ENCODE data around the gene ZNF592. TPM values are rescaled to one million over a fixed set of nuclear protein-coding genes. Genes with fewer than 3 reads are reported as not detected.

Gene ZNF592, protein sequence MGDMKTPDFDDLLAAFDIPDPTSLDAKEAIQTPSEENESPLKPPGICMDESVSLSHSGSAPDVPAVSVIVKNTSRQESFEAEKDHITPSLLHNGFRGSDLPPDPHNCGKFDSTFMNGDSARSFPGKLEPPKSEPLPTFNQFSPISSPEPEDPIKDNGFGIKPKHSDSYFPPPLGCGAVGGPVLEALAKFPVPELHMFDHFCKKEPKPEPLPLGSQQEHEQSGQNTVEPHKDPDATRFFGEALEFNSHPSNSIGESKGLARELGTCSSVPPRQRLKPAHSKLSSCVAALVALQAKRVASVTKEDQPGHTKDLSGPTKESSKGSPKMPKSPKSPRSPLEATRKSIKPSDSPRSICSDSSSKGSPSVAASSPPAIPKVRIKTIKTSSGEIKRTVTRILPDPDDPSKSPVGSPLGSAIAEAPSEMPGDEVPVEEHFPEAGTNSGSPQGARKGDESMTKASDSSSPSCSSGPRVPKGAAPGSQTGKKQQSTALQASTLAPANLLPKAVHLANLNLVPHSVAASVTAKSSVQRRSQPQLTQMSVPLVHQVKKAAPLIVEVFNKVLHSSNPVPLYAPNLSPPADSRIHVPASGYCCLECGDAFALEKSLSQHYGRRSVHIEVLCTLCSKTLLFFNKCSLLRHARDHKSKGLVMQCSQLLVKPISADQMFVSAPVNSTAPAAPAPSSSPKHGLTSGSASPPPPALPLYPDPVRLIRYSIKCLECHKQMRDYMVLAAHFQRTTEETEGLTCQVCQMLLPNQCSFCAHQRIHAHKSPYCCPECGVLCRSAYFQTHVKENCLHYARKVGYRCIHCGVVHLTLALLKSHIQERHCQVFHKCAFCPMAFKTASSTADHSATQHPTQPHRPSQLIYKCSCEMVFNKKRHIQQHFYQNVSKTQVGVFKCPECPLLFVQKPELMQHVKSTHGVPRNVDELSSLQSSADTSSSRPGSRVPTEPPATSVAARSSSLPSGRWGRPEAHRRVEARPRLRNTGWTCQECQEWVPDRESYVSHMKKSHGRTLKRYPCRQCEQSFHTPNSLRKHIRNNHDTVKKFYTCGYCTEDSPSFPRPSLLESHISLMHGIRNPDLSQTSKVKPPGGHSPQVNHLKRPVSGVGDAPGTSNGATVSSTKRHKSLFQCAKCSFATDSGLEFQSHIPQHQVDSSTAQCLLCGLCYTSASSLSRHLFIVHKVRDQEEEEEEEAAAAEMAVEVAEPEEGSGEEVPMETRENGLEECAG (N-terminal part only)
- polyA plus RNA-seq, result 10 to 100 TPM in 2 of 4 donors, 1 to 10 TPM in 2; 7.6 to 23.5 (median 12.4) TPM
- long read RNA-seq, donor 1, result 0 reads
- long read RNA-seq, donor 2, full-length matches to known transcripts, result 1 of 1 reads
- long read RNA-seq, donor 2, partial matches to known transcripts, result 0 of 1 reads
- long read RNA-seq, donor 2, other reads (novel, unspliced or antisense), result 0 of 1 reads
- long read RNA-seq, donor 3, partial matches to known transcripts, result 6 of 6 reads
- long read RNA-seq, donor 3, other reads (novel, unspliced or antisense), result 0 of 6 reads
- long read RNA-seq, donor 4, result 0 reads
- long read RNA-seq, donor 5, result 0 reads
- long read RNA-seq, donor 6, full-length matches to known transcripts, result 2 of 14 reads
- long read RNA-seq, donor 6, partial matches to known transcripts, result 12 of 14 reads
- long read RNA-seq, donor 6, other reads (novel, unspliced or antisense), result 0 of 14 reads
- long read RNA-seq, donor 7, full-length matches to known transcripts, result 2 of 12 reads
- long read RNA-seq, donor 7, partial matches to known transcripts, result 10 of 12 reads
- long read RNA-seq, donor 7, other reads (novel, unspliced or antisense), result 0 of 12 reads
- long read RNA-seq, donor 8, result 0 reads
- long read RNA-seq, donor 9, result 0 reads
- long read RNA-seq, donor 10, full-length matches to known transcripts, result 1 of 11 reads
- long read RNA-seq, donor 10, partial matches to known transcripts, result 10 of 11 reads
- long read RNA-seq, donor 10, other reads (novel, unspliced or antisense), result 0 of 11 reads

DNA sequence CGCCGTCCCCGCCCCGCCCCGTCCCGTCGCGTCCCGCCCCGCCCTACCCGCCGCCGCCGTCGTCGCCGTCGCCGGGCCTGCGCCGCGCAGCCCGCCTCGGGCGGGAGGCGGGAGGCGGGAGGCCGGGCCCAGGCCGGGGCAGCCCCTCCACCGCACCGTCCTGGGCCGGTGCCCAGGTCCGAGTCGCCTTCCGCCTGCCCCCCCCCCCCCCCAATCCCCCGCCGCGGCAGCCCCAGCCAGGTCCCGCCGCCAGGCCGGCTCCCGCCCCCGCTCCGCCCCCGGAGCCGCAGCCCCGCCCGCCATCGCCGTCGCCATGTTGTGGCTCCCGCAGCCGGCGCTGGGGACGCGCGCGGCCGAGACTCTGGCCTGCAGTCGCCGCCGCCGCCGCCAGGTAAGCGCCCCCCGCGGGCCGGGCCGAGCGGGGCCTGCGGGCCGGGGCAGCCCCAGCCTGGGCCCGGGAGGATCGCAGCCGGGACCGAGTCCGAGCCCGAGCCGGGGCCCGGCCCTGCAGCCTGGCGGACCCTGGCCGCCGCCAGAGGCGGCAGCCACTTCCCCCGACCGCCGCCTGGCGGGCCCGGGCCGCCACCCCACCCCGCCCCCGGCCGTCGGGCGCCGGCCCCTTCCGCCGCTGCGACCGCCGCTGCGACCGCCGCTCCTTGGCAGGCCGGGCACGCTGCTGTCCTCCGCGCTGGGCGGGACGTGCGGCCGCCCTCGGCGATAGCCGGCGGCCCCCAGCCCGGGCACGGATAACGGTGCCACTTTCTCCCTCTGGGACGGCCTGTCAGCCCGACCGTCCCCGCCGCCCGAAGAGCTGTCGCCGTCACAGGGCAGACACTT is at the start of gene ZNF592:
Gene ZNF592 (plus strand): TSS at position 319 of the 837 bp plus-strand sequence. CDS start 34,084 bp downstream, outside the sequence.
- no peaks in the 10 kb centered on the region for H3K9me3 ChIP-seq (ENCODE audit: control insufficient read depth in 2 of 2, insufficient read depth in 1 of 2, low read depth in 1 of 2, low read length in 1 of 2)
- no peaks in the 10 kb centered on the region for H3K27me3 ChIP-seq (ENCODE audit: control insufficient read depth in 3 of 3, insufficient read depth in 3 of 3, low read length in 3 of 3)
- H3K36me3 ChIP-seq (ENCODE audit: control insufficient read depth in 3 of 3, insufficient read depth in 2 of 3, low read depth in 1 of 3, low read length in 3 of 3), result peaks cover 0 to 2% (median 0%) of the 10 kb centered on the region in 3 donors
- peak within 1 kb of the TSS; percentile 99 to 100 (median 100) for H3K27ac ChIP-seq (ENCODE audit: low read depth in 1 of 3, low read length in 2 of 3)
- no peak for FAIRE-seq
- DNase-seq, result peak; percentile 79 to 93
- 0 to 1% (median 1%) methylated on average over 17 to 127 of the region's 127 CpGs for WGBS, 3 donors
- H3K4me3 ChIP-seq (ENCODE audit: low read depth in 1 of 3, low read length in 3 of 3), result peak within 1 kb of the TSS; percentile 87 to 92 (median 91)
- peaks cover 8 to 50% (median 22%) of the 10 kb centered on the region in 3 donors for H3K4me1 ChIP-seq (ENCODE audit: control insufficient read depth in 3 of 3, insufficient read depth in 2 of 3, low read depth in 1 of 3, low read length in 2 of 3)

DNA sequence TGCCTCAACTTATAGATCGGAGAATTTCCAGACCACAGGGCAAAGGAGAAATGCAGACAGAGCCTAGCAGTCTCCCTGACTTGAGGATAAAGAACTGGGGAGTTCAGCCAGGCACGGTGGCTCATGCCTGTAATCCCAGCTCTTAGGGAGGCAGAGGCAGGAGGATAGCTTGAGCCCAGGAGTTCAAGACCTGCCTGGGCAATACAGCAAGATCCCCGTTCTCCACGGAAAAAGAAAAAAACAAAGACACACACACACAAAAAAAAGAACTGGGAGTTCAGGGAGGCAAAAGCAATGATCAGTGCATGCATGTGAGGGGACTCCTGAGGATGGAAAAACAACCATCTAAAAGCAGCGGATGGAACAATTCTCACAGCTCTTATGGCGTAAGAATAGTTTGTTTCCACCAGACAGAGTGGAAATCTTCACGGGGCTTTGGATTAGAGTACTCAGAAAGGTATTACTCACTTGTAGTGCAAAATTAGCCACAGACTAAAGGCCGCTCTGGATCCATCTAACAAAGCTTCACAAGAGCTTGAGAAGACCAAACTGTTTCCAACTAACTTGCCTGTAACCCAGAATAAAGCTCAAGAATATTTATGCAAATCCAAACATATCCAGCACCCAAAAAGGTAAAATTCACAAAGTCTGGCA is 48.7 kb upstream of the ZNF592 start:
- WGBS, 3 donors, result 84 to 94% (median 93%) methylated on average over 8 of the region's 8 CpGs

DNA sequence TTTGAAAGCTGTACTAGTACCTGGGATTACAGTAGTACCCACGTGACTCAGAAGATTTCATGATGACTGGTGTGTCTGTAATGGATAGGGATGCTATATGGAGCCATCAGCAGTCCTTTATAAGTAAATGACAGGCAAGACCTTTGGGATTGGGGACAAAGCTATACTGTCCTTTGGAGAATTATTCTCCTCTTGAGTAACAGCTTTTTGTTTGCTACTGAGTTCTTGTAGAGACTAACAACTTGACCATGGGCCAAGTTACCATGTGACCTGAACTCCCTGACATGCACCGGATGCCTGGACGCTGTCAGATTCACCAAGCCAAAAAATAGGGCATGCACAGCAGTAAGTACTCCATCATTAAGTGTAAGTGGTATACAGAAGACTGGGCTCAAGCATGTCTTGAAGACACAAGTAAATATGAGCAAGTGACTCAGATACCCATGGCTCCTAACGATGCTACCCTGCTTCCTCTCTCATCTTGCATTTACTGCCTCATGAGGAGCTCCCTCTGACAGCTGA is 45.4 kb upstream of the ZNF592 start:
- no peaks in the 10 kb centered on the region for H3K27me3 ChIP-seq (ENCODE audit: control insufficient read depth in 3 of 3, insufficient read depth in 3 of 3, low read length in 3 of 3)
- FAIRE-seq (no peak), DNase-seq (peak in 1 of 2 donors; percentile 22)
- peak overlapping the region in 1 of 3 donors; percentile 4 for H3K27ac ChIP-seq (ENCODE audit: low read depth in 1 of 3, low read length in 2 of 3)
- H3K4me3 ChIP-seq (ENCODE audit: low read depth in 1 of 3, low read length in 3 of 3), result no peak overlapping the region
- peaks cover 0 to 4% (median 0%) of the 10 kb centered on the region in 3 donors for H3K4me1 ChIP-seq (ENCODE audit: control insufficient read depth in 3 of 3, insufficient read depth in 2 of 3, low read depth in 1 of 3, low read length in 2 of 3)
- H3K9me3 ChIP-seq (ENCODE audit: control insufficient read depth in 2 of 2, insufficient read depth in 1 of 2, low read depth in 1 of 2, low read length in 1 of 2), result no peaks in the 10 kb centered on the region
- H3K36me3 ChIP-seq (ENCODE audit: control insufficient read depth in 3 of 3, insufficient read depth in 2 of 3, low read depth in 1 of 3, low read length in 3 of 3), result peaks cover 0 to 6% (median 0%) of the 10 kb centered on the region in 3 donors
- WGBS, 3 donors, result 52 to 87% (median 73%) methylated on average over 4 of the region's 4 CpGs

More for the DNA sequence above, 48.7 kb upstream of the ZNF592 start:
- H3K4me1 ChIP-seq (ENCODE audit: control insufficient read depth in 3 of 3, insufficient read depth in 2 of 3, low read depth in 1 of 3, low read length in 2 of 3), result peaks cover 0 to 4% (median 1%) of the 10 kb centered on the region in 3 donors
- H3K27ac ChIP-seq (ENCODE audit: low read depth in 1 of 3, low read length in 2 of 3), result no peak overlapping the region
- no peaks in the 10 kb centered on the region for H3K27me3 ChIP-seq (ENCODE audit: control insufficient read depth in 3 of 3, insufficient read depth in 3 of 3, low read length in 3 of 3)
- H3K4me3 ChIP-seq (ENCODE audit: low read depth in 1 of 3, low read length in 3 of 3), result no peak overlapping the region
- H3K9me3 ChIP-seq (ENCODE audit: control insufficient read depth in 2 of 2, insufficient read depth in 1 of 2, low read depth in 1 of 2, low read length in 1 of 2), result no peaks in the 10 kb centered on the region
- DNase-seq (no peak), FAIRE-seq (no peak)
- peaks cover 0 to 4% (median 0%) of the 10 kb centered on the region in 3 donors for H3K36me3 ChIP-seq (ENCODE audit: control insufficient read depth in 3 of 3, insufficient read depth in 2 of 3, low read depth in 1 of 3, low read length in 3 of 3)

DNA sequence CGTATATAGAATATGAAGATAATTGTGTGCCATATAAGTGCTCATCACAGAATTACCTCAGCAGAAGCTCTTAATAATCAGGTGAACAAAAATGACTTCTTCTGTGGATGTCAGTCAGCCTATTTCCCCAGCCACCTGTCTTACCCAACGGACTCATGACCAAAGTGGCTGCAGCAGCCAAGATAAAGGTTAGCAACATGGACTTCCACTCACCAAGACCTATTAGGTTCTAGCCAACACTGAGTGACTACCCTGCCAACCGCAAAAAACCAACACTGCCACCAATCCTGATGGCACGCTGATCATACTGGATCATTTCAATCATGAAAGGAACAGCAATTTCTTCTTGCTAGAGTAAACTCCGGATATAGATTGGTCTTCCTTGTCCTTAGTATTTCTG is 44.6 kb upstream of the ZNF592 start:
- FAIRE-seq (no peak), DNase-seq (no peak)
- Histone ChIP-seq H3K27ac (ENCODE audit: low read depth in 1 of 3, low read length in 2 of 3) (no peak overlapping the region), H3K27me3 (ENCODE audit: control insufficient read depth in 3 of 3, insufficient read depth in 3 of 3, low read length in 3 of 3) (no peaks in the 10 kb centered on the region), H3K4me3 (ENCODE audit: low read depth in 1 of 3, low read length in 3 of 3) (no peak overlapping the region), H3K9me3 (ENCODE audit: control insufficient read depth in 2 of 2, insufficient read depth in 1 of 2, low read depth in 1 of 2, low read length in 1 of 2) (no peaks in the 10 kb centered on the region), H3K4me1 (ENCODE audit: control insufficient read depth in 3 of 3, insufficient read depth in 2 of 3, low read depth in 1 of 3, low read length in 2 of 3) (peaks cover 0 to 4% (median 0%) of the 10 kb centered on the region in 3 donors), H3K36me3 (ENCODE audit: control insufficient read depth in 3 of 3, insufficient read depth in 2 of 3, low read depth in 1 of 3, low read length in 3 of 3) (peaks cover 0 to 8% (median 0%) of the 10 kb centered on the region in 3 donors)
- WGBS, 3 donors, result 87 to 96% (median 90%) methylated on average over 5 of the region's 5 CpGs

DNA sequence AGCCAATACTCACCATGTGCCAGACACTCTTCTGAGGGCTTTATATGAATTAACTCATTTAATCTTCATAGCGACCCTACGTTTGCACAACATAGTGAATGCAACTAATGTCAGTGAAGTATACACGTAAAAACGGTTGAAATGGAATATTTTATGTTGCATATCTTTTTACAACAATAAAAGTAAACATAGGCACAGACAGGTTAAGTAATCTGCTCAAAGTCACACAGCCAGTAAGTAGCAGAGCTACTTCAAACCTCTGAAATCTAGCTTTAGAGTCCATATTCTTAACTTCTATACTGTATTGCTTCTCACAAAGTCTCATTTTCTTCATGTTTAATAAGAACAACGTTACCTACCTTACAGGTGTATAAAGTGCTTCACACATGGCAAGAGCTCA is 34.0 kb upstream of the ZNF592 start:
- DNase-seq (no peak), FAIRE-seq (no peak)
- H3K27me3 ChIP-seq (ENCODE audit: control insufficient read depth in 3 of 3, insufficient read depth in 3 of 3, low read length in 3 of 3), result no peaks in the 10 kb centered on the region
- H3K9me3 ChIP-seq (ENCODE audit: control insufficient read depth in 2 of 2, insufficient read depth in 1 of 2, low read depth in 1 of 2, low read length in 1 of 2), result no peaks in the 10 kb centered on the region
- peaks cover 0 to 25% (median 0%) of the 10 kb centered on the region in 3 donors for H3K36me3 ChIP-seq (ENCODE audit: control insufficient read depth in 3 of 3, insufficient read depth in 2 of 3, low read depth in 1 of 3, low read length in 3 of 3)
- no peak overlapping the region for H3K4me3 ChIP-seq (ENCODE audit: low read depth in 1 of 3, low read length in 3 of 3)
- peaks cover 0 to 16% (median 7%) of the 10 kb centered on the region in 3 donors for H3K4me1 ChIP-seq (ENCODE audit: control insufficient read depth in 3 of 3, insufficient read depth in 2 of 3, low read depth in 1 of 3, low read length in 2 of 3)
- no peak overlapping the region for H3K27ac ChIP-seq (ENCODE audit: low read depth in 1 of 3, low read length in 2 of 3)
- WGBS, 3 donors, result 64 to 74% (median 64%) methylated on average over 5 of the region's 5 CpGs

DNA sequence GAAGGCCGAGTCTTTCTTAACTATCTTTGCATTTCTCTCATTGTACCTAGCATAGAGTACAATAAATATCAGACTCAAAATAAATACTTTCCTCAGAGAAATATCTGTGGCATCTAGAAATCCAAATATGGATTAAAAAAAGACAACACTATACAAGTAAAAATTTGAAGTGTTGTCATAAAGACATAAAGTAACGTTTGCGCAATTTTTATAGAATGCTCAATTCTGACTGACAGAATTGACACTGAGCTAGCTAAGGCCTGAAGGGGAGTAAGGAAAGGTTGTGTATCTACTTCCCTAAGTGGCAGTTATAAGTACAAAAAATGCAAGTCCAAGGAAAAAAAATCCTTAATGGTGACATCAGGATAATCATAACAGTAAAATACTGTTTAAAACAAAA is 33.6 kb upstream of the ZNF592 start:
- WGBS, 3 donors, result 22 to 52% (median 37%) methylated on average over 3 of the region's 3 CpGs
- DNase-seq (peak in 1 of 2 donors; percentile 16), FAIRE-seq (no peak)
- H3K4me3 ChIP-seq (ENCODE audit: low read depth in 1 of 3, low read length in 3 of 3), result peak overlapping the region in 2 of 3 donors; percentile 94 to 96
- H3K27me3 ChIP-seq (ENCODE audit: control insufficient read depth in 3 of 3, insufficient read depth in 3 of 3, low read length in 3 of 3), result no peaks in the 10 kb centered on the region
- H3K4me1 ChIP-seq (ENCODE audit: control insufficient read depth in 3 of 3, insufficient read depth in 2 of 3, low read depth in 1 of 3, low read length in 2 of 3), result peaks cover 0 to 16% (median 7%) of the 10 kb centered on the region in 3 donors
- peak overlapping the region in 1 of 3 donors; percentile 98 for H3K27ac ChIP-seq (ENCODE audit: low read depth in 1 of 3, low read length in 2 of 3)
- H3K36me3 ChIP-seq (ENCODE audit: control insufficient read depth in 3 of 3, insufficient read depth in 2 of 3, low read depth in 1 of 3, low read length in 3 of 3), result peaks cover 0 to 21% (median 0%) of the 10 kb centered on the region in 3 donors
- no peaks in the 10 kb centered on the region for H3K9me3 ChIP-seq (ENCODE audit: control insufficient read depth in 2 of 2, insufficient read depth in 1 of 2, low read depth in 1 of 2, low read length in 1 of 2)

Measured in small intestine (tissue), 16 donors.